SK-N-SH (cell line): ENCODE data around the gene KLHDC8B. TPM values are rescaled to one million over a fixed set of nuclear protein-coding genes. Genes with fewer than 3 reads are reported as not detected.

Experiments used
- CTCF ChIA-PET: fragments of 300-600, 350-600 bp; formaldehyde crosslinking; extraction: SDS; loops from one replicate; lab custom pipeline; 2021; lab: Yijun Ruan, JAX
- POLR2A ChIA-PET: fragments of 350-600 bp; sonication (Branson Sonifier 250); formaldehyde crosslinking; extraction: SDS; loops from one replicate; lab custom pipeline; 2020; ENCODE audit warnings: antibody characterized with exemption, inconsistent platforms; lab: Yijun Ruan, JAX
- DNase-seq: peaks from one replicate; pipeline ENCODE4 v3.0.0; 2012
- H2AFZ ChIP-seq: fragments of 200-600 bp; sonication (generic); 2 replicates; pipeline ENCODE4 v1.8.1; 2016; ENCODE audit warnings: antibody characterized with exemption, mild to moderate bottlenecking, low read depth
- H3F3A ChIP-seq: fragments of 200-600 bp; sonication (generic); replicated peaks from 2 replicates; pipeline ENCODE3; 2016; ENCODE audit warnings: antibody characterized with exemption, mild to moderate bottlenecking; ENCODE audit not compliant: insufficient read depth
- H3K27ac ChIP-seq, 2 experiments: fragments of 200-500 bp in 1 of 2; fragments of 200-600 bp in 1 of 2; sonication (Bioruptor generic) in 1 of 2; sonication (generic), shearing (Covaris generic) in 1 of 2; 2 replicates each; pipeline versions ENCODE4 v1.5.1 to v1.6.1; 2014 to 2016; ENCODE audit warnings: low read depth in 2 of 2, inconsistent platforms in 1 of 2, low read length in 1 of 2, mild to moderate bottlenecking in 1 of 2, mixed read lengths in 1 of 2
- H3K27me3 ChIP-seq: fragments of 200-600 bp; sonication (generic), shearing (Covaris generic); 2 replicates; pipeline ENCODE4 v1.6.1; 2016; ENCODE audit warnings: mixed run types; ENCODE audit not compliant: insufficient read depth
- H3K36me3 ChIP-seq, 2 experiments: fragments of 200-500 bp in 1 of 2; fragments of 200-600 bp in 1 of 2; sonication (Bioruptor generic) in 1 of 2; sonication (generic) in 1 of 2; replicated peaks in 1 of 2; 2 replicates each; pipeline versions ENCODE3 to v1.5.1; 2014 to 2016; ENCODE audit warnings: low read length in 1 of 2, mild to moderate bottlenecking in 1 of 2; ENCODE audit not compliant: insufficient read depth in 2 of 2, control insufficient read depth in 1 of 2
- H3K4me1 ChIP-seq, 2 experiments: fragments of 200-500 bp in 1 of 2; fragments of 200-600 bp in 1 of 2; sonication (Bioruptor generic) in 1 of 2; sonication (generic), shearing (Covaris generic) in 1 of 2; 2 replicates each; pipeline versions ENCODE4 v1.5.1 to v1.6.1; 2014 to 2016; ENCODE audit warnings: low read depth in 1 of 2, low read length in 1 of 2, mixed run types in 1 of 2; ENCODE audit not compliant: insufficient read depth in 2 of 2, control insufficient read depth in 1 of 2
- H3K4me2 ChIP-seq: fragments of 200-600 bp; sonication (generic), shearing (Covaris generic); 2 replicates; pipeline ENCODE4 v1.6.1; 2017; ENCODE audit warnings: mixed run types
- H3K4me3 ChIP-seq, 2 experiments: fragments of 200-500 bp in 1 of 2; fragments of 200-600 bp in 1 of 2; sonication (Bioruptor generic) in 1 of 2; sonication (generic), shearing (Covaris generic) in 1 of 2; 2 replicates each; pipeline versions ENCODE4 v1.5.1 to v1.8.1; 2014 to 2016; ENCODE audit warnings: low read depth in 2 of 2, inconsistent platforms in 1 of 2, low read length in 1 of 2, mild to moderate bottlenecking in 1 of 2, mixed read lengths in 1 of 2, moderate library complexity in 1 of 2
- H3K79me2 ChIP-seq: fragments of 200-600 bp; sonication (generic); 2 replicates; pipeline ENCODE4 v1.8.1; 2017; ENCODE audit warnings: mild to moderate bottlenecking; ENCODE audit not compliant: insufficient read depth
- H3K9ac ChIP-seq: fragments of 200-600 bp; sonication (generic); 2 replicates; pipeline ENCODE4 v1.6.1; 2017; ENCODE audit warnings: mixed run types
- H3K9me2 ChIP-seq: fragments of 200-600 bp; sonication (generic); 2 replicates; pipeline ENCODE4 v1.6.1; 2017; ENCODE audit warnings: mixed run types
- H3K9me3 ChIP-seq: fragments of 200-600 bp; sonication (generic); 2 replicates; pipeline ENCODE4 v1.6.1; 2017; ENCODE audit warnings: mixed run types, mild to moderate bottlenecking, moderate library complexity
- H4K20me1 ChIP-seq: fragments of 200-600 bp; sonication (generic); 2 replicates; pipeline ENCODE4 v1.6.1; 2017; ENCODE audit warnings: mild to moderate bottlenecking, mixed run types; ENCODE audit not compliant: insufficient read depth
- CHD2 ChIP-seq: fragments of 150-350 bp; IDR thresholded peaks from 2 replicates; pipeline ENCODE4 v1.6.1; 2018; ENCODE audit warnings: low read length; ENCODE audit not compliant: partially characterized antibody
- ELF1 ChIP-seq: IDR thresholded peaks from 2 replicates; pipeline ENCODE4 v1.4.0; 2012
- FOXJ3 ChIP-seq: sonication (generic); formaldehyde crosslinking; IDR thresholded peaks from 2 replicates; pipeline ENCODE4 v1.5.1; 2020; ENCODE audit warnings: mild to moderate bottlenecking, missing genetic modification reagents
- FOXM1 ChIP-seq: IDR thresholded peaks from 2 replicates; pipeline ENCODE4 v1.4.0; 2012; ENCODE audit warnings: low read depth, mild to moderate bottlenecking
- MAX ChIP-seq: IDR thresholded peaks from 2 replicates; pipeline ENCODE4 v1.4.0; 2012; ENCODE audit warnings: low read depth
- MXI1 ChIP-seq: IDR thresholded peaks from 2 replicates; pipeline ENCODE4 v1.6.1; 2012; ENCODE audit warnings: mild to moderate bottlenecking, low read depth, low read length, improper control_type of control experiment
- NRF1 ChIP-seq: IDR thresholded peaks from 2 replicates; pipeline ENCODE4 v1.6.1; 2012; ENCODE audit warnings: low read depth, mild to moderate bottlenecking, low read length
- POLR2AphosphoS5 ChIP-seq: IDR thresholded peaks from 2 replicates; pipeline ENCODE4 v1.6.1; 2012; ENCODE audit warnings: low read depth, low read length
- RAD21 ChIP-seq: IDR thresholded peaks from 2 replicates; pipeline ENCODE4 v1.6.1; 2012; ENCODE audit warnings: mild to moderate bottlenecking, low read length
- RFX5 ChIP-seq: IDR thresholded peaks from 2 replicates; pipeline ENCODE4 v1.6.1; 2012; ENCODE audit warnings: mild to moderate bottlenecking, improper control_type of control experiment, low read length
- SIN3A ChIP-seq: IDR thresholded peaks from 2 replicates; pipeline ENCODE4 v1.6.1; 2012; ENCODE audit warnings: low read depth, mild to moderate bottlenecking, low read length, moderate library complexity, borderline replicate concordance
- TCF12 ChIP-seq: IDR thresholded peaks from 2 replicates; pipeline ENCODE4 v1.4.0; 2012
- USF2 ChIP-seq: fragments of 150-350 bp; IDR thresholded peaks from 2 replicates; pipeline ENCODE4 v1.6.1; 2017; ENCODE audit warnings: antibody characterized with exemption, low read length, low read depth, borderline replicate concordance
- WGBS: methylation state at CpG from one replicate; pipeline ENCODE4 v1.1.6; 2017; ENCODE audit warnings: low lambda C conversion rate; 5-methylcytosine and 5-hydroxymethylcytosine counted together
- polyA plus RNA-seq, 3 experiments: library from polyadenylated mRNA; depleted of rRNA; stranded (reverse); fragments of >200 nt; gene quantifications; 2 replicates each; pipeline ENCODE4 v1.2.3, GENCODE V29; 2012
- TF ChIP-seq, protein P1 (sequence below): IDR thresholded peaks from 2 replicates; pipeline ENCODE4 v1.6.1; 2012; ENCODE audit warnings: mild to moderate bottlenecking, low read depth, low read length, moderate library complexity

Gene KLHDC8B
- polyA plus RNA-seq, 1 of the 3 experiments (the other 2 are of a cell fraction) = 35.3 TPM

- whole genome bisulfite sequencing = 28% methylated on average over 5 of the region's 6 CpGs
- ChIA-PET CTCF (interaction anchor here (0.7 to 2.3 kb wide), 4 partner anchors 33 to 730 kb away, joined by 3 to 5 read pairs (median 4); partner anchors contain the start of genes LAMB2 and USP19), POLR2A (interaction anchor here (0.6 to 1.7 kb wide), 6 partner anchors 12 to 175 kb away, joined by 3 to 4 read pairs (median 3); partner anchors contain the start of genes QRICH1, USP19, USP4 and WDR6)
- peak overlapping the region; percentile 47 to 80; a peak in 3 of 4 replicates for H3K27ac ChIP-seq
- no peaks in the 10 kb centered on the region for H4K20me1 ChIP-seq
- H3K36me3 ChIP-seq = peaks cover 14 to 25% of the 10 kb centered on the region in 2 experiments
- no peaks in the 10 kb centered on the region for H3K27me3 ChIP-seq
- H3K4me2 ChIP-seq = peak overlapping the region; percentile 96
- no peaks in the 10 kb centered on the region for H3F3A ChIP-seq
- DNase-seq = peak; percentile 45
- H2AFZ ChIP-seq = no peak overlapping the region
- H3K9me3 ChIP-seq = no peaks in the 10 kb centered on the region
- H3K4me3 ChIP-seq = peak overlapping the region; percentile 93 to 95
- H3K9me2 ChIP-seq = no peaks in the 10 kb centered on the region
- no peak for TF ChIP-seq CHD2
- no peak for TF ChIP-seq SIN3A
- no peak for TF ChIP-seq MAX
- no peak for TF ChIP-seq USF2
- no peak for TF ChIP-seq MXI1
- TF ChIP-seq NRF1 = no peak
- TF ChIP-seq, protein P1, sequence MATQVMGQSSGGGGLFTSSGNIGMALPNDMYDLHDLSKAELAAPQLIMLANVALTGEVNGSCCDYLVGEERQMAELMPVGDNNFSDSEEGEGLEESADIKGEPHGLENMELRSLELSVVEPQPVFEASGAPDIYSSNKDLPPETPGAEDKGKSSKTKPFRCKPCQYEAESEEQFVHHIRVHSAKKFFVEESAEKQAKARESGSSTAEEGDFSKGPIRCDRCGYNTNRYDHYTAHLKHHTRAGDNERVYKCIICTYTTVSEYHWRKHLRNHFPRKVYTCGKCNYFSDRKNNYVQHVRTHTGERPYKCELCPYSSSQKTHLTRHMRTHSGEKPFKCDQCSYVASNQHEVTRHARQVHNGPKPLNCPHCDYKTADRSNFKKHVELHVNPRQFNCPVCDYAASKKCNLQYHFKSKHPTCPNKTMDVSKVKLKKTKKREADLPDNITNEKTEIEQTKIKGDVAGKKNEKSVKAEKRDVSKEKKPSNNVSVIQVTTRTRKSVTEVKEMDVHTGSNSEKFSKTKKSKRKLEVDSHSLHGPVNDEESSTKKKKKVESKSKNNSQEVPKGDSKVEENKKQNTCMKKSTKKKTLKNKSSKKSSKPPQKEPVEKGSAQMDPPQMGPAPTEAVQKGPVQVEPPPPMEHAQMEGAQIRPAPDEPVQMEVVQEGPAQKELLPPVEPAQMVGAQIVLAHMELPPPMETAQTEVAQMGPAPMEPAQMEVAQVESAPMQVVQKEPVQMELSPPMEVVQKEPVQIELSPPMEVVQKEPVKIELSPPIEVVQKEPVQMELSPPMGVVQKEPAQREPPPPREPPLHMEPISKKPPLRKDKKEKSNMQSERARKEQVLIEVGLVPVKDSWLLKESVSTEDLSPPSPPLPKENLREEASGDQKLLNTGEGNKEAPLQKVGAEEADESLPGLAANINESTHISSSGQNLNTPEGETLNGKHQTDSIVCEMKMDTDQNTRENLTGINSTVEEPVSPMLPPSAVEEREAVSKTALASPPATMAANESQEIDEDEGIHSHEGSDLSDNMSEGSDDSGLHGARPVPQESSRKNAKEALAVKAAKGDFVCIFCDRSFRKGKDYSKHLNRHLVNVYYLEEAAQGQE = no peak
- no peak for TF ChIP-seq RFX5
- no peak for TF ChIP-seq ELF1
- TF ChIP-seq RAD21 = no peak
- no peak for TF ChIP-seq FOXJ3
- no peak for TF ChIP-seq TCF12
- TF ChIP-seq POLR2AphosphoS5 = no peak
- TF ChIP-seq FOXM1 = no peak
- peaks cover 29% of the 10 kb centered on the region for H3K79me2 ChIP-seq
- peaks cover 3 to 16% of the 10 kb centered on the region in 2 experiments; a peak in 3 of 4 replicates for H3K4me1 ChIP-seq
- peak overlapping the region; percentile 93 for H3K9ac ChIP-seq
These were observed 6.2 kb upstream of the KLHDC8B start for GRCh38 chr3:49164983-49165720.
